HG03097 (cell line): ENCODE data around the gene TNFRSF6B.

Experiments used
- ATAC-seq: cut with Tn5 transposase; IDR thresholded peaks from one replicate; pipeline ENCODE4 v1.9.1; 2021; ENCODE audit not compliant: unreplicated experiment, low FRiP score

The TNFRSF6B gene

DNA sequence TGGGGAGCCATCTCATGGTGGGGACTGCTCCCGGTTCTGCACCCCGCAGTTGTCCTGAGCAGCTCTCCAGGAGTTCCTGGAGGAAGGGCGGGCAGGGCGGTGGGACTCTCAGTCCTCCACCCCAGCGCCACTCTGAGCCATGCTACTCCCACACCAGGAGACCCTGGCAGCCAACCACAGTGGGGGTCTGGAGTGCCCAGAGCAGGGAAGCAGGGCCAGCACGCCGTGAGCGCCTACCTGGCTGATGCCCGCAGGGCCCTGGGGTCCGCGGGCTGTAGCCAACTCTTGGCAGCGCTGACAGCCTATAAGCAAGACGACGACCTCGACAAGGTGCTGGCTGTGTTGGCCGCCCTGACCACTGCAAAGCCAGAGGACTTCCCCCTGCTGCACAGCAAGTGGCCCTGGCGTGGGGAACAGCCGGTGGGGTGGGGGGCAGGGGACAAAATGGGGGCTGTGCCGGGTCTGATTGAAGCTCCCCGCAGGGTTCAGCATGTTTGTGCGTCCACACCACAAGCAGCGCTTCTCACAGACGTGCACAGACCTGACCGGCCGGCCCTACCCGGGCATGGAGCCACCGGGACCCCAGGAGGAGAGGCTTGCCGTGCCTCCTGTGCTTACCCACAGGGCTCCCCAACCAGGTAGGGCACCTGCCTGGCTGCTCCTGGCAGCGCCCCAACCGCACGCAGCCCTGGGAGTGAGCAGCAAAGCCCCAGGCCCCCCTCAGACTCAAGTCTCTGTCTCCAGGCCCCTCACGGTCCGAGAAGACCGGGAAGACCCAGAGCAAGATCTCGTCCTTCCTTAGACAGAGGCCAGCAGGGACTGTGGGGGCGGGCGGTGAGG, 1.6 kb upstream of the TNFRSF6B start:
- ATAC-seq: no peak

DNA sequence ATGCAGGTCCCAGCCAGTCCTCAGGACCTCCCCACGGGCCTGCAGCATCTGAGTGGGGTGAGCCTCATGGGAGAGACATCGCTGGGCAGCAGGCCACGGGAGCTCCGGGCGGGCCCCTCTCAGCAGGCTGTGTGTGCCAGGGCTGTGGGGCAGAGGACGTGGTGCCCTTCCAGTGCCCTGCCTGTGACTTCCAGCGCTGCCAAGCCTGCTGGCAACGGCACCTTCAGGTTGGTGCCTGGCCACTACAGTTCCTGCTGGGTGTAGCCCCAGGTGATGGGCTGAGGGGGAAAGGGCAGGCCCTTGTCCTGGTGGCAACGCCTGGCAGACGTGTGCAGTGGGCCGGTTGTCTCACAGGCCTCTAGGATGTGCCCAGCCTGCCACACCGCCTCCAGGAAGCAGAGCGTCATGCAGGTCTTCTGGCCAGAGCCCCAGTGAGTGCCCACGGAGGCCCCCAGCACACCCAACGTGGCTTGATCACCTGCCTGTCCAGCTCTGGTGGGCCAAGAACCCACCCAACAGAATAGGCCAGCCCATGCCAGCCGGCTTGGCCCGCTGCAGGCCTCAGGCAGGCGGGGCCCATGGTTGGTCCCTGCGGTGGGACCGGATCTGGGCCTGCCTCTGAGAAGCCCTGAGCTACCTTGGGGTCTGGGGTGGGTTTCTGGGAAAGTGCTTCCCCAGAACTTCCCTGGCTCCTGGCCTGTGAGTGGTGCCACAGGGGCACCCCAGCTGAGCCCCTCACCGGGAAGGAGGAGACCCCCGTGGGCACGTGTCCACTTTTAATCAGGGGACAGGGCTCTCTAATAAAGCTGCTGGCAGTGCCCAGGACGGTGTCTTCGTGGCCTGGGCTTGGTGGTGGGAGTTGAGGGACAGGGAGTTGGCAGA, 787 bp upstream of the TNFRSF6B start:
- no peak for ATAC-seq

DNA sequence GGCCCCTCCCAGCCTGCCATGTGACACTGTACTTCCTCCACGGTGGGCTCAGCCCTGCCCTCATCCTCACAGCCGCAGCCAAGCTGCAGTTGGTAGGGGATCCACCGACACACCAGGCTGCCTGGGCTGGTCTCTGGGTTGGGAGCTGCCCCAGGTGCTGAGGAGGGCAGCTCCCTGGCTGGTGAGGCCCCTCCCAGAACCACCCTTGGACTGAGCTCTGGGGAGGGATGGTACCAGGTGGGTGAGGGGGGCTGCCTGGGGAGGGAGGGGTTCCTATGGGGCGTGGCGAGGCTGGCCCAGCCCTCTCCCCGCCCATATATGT, 185 bp upstream of the TNFRSF6B start:
- no peak for ATAC-seq

DNA sequence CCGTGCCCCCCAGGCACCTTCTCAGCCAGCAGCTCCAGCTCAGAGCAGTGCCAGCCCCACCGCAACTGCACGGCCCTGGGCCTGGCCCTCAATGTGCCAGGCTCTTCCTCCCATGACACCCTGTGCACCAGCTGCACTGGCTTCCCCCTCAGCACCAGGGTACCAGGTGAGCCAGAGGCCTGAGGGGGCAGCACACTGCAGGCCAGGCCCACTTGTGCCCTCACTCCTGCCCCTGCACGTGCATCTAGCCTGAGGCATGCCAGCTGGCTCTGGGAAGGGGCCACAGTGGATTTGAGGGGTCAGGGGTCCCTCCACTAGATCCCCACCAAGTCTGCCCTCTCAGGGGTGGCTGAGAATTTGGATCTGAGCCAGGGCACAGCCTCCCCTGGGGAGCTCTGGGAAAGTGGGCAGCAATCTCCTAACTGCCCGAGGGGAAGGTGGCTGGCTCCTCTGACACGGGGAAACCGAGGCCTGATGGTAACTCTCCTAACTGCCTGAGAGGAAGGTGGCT, 960 bp downstream of the TNFRSF6B start:
- ATAC-seq: no peak

DNA sequence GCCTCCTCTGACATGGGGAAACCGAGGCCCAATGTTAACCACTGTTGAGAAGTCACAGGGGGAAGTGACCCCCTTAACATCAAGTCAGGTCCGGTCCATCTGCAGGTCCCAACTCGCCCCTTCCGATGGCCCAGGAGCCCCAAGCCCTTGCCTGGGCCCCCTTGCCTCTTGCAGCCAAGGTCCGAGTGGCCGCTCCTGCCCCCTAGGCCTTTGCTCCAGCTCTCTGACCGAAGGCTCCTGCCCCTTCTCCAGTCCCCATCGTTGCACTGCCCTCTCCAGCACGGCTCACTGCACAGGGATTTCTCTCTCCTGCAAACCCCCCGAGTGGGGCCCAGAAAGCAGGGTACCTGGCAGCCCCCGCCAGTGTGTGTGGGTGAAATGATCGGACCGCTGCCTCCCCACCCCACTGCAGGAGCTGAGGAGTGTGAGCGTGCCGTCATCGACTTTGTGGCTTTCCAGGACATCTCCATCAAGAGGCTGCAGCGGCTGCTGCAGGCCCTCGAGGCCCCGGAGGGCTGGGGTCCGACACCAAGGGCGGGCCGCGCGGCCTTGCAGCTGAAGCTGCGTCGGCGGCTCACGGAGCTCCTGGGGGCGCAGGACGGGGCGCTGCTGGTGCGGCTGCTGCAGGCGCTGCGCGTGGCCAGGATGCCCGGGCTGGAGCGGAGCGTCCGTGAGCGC, 1.6 kb downstream of the TNFRSF6B start:
- no peak for ATAC-seq

DNA sequence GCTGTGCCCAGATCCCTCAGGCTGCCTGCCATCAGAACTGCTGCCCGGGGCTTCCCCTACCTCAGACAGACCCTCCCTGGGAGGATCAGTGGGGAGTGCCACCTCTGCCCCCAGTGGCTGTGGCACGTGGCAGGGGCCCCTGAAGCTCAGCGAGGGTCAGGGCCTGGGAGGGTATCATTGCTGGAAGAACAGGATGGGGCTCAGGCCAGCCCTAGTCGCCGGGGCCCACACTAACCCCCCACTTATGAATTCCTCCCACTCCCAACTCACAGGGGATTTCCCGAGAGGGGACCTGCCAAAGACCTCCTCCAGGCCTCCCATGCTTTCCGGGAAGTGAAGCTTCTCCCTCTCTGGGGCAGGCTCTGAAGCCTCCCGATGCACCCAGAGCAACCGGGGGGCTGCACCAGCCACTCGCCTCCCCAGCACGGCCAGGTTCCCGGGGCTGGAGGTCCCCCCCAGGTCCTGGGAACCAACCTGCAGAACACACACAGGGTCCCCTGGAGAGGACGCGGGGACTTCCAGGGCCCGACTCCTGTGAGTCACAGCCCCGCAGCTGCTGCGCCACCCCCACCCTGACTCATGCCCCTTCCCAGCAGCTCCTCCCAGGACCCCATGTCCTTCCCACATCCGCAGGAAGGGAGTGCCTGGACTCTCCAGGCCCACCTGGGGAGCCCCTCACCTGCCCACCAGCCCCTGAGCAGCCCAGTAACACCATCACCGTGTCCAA, 2.5 kb downstream of the TNFRSF6B start:
- no peak for ATAC-seq

DNA sequence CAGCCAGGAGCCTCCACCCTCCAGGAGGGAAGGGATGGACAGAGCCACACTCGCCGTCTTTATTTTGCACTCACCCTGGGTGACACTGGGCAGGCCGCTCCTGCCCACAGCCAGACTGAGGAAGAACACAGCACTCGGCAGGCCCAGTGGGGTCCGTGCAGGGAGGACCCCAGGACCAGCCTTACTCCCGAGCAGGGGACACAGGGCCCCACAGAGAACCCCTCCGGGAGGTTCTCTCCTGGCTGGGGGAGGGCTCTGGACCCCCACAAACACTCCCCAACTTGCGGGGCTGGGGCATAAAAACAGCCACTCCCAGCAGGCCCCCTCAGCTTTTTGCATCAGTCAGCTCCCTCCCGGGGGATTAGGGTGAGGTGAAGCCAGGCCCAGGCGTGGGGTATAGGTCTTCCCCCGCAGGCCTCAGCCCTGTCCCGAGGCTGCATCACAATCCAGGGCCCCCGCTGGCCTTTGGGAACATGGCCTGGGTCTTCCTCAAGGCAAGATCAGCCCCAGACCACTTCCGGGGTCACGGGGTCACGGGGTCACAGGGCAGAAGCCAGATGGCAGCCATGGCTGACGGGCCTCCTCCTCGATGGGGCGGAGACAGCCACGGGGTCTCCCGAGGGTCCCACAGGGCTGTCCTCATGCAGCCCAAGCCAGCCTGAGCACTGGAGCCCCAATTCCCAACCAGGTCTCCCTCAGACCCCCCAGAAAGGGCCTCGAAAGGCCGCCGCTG, 3.2 kb downstream of the TNFRSF6B start:
- no peak for ATAC-seq

DNA sequence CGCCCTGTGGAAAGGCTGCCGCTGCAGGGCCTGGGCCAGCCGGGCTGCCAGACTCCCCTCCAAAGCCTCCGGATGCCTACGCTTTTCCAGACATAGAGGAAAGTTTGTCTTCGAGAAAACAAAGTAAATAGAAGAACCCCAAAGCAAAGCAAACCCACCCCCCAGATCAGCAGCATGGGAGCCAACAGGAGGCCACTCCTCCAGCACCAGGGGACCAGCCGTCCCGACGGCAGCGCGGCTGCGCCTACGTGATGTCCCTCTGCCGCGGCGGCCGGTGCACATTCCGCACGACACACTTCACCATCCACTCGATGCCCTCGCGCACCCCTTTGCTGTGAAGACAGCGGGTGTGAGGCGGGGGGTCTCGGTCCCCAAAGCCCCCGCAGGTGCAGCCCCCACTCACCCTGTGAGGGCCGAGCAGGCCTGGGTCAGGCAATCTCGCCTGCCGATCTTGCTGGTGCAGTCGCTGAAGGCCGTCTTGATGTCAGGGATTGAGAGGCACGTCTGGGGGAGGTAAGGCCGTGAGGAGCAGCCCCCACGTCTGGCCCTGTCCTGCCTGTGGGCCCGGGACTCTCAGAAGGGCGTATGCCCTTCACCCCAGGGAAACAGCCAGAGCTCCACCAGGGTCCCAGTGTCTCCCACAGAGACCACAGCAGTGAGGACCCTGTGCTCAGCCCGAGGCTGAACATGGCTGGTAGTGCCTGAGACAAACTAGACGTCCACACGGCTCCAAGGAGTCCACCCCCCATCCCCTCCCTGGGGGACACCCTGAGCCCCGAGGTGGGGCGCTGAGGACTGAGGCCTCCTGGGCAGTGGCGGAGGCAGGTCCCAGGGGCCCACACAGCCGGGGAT, 4.0 kb downstream of the TNFRSF6B start:
- ATAC-seq: no peak

DNA sequence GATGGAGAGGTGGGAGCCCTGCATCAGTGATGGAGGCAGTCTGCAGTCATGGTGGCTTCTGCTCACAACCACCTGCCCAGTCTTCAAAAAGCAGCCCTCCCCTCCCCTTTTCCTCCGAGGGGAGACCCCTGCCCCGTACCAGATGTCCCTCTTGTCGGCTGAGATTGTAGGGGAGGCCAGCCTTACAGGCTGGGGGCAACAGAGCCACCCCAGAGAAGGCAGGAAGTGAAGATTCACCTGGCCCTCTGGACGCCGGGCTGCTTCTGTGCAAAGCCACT, 4.5 kb downstream of the TNFRSF6B start:
- no peak for ATAC-seq

DNA sequence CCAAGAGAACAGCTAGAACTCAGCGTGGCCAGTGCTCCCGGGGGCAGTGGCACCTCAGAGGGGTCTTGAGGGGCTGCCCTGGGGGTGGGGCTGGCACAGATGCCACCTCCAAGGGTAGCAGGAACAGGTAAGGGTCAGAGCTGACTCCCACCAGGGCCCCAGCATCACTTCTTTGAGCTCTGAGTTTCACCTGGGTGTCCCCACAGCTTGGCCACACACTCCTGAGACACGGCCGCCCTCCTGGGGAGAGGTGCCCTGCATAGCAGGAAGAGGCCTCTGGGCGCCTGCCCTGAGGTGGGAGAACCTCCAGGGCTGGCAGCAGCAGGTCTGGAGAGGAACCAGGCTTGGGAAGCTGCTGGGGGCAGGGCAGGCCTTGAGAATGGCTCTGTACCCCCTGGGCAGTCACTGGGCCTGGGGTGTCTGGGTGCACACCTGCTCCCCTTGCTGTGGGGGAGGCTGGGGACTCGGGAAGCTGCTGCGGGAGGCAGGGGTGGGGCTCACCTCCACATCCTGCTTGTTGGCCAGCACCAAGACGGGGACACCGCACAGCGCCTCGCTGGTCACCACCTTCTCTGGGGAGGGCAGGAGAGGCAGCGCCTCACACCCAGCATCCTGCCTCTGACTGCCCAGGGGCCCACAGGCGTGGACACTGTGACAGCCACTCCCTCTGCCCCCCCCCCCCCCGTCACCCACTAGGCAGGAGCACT, 5.0 kb downstream of the TNFRSF6B start:
- ATAC-seq: no peak

DNA sequence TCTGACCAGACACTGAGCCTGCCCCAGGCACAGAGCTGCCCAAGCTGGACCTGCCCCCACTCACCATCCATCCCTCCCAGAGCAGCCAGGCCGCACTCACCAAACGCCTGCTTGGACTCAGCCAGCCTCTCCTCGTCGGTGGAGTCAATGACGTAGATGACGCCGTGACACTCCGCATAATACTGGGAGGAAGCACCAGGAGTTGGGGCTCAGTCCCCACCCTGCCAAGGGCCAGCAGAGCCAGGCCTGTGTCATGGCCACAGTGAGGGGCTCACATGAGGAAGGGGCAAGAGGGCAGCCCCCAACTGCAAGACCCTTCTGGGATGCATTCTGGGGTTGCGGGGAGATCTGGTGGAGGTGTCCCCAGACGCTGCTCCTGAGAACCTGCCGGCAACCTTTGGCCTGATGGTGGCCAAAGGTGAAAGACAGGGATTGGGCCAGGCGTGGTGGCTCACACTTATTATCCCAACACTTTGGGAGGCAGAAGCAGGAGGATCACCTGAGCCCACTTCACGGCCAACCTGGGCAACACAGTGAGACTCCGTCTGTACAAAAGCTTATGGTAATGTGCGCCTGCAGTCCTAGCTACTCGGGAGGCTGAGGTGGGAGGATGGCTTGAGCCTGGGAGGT, 5.7 kb downstream of the TNFRSF6B start:
- no peak for ATAC-seq

DNA sequence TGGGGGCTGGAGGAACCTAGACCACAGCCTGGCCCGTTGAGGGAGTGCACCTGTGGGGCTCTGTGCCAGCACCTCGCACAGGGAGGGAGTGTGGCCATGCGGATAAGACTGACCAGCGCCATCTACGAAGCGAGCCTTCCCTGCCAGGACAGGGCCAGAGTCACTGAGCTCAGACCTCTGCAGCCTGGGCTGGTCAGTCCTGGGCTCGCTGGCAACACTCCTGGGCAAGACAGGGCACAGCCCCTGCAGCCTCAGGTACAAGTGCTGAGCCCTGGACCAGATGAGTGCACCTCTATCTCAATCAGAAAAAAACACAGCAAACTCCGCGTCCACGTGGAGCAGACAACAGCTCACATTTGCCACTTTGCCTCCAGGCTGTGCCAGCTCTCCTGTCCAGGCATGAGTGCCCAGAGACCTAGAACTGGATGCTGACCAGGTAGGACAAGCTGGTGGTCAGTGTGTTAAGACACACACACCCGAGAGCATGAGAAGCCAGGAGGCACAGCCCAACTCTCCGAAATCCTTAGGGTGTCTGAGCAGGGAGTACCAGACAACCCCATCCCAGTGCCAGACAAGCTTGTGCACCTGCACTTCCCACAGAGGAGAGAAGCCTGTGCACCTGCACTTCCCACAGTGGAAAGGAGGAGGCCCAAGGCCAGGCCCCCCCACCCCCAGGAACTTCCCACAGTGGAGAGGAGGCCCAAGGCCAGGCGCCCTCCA, 6.5 kb downstream of the TNFRSF6B start:
- no peak for ATAC-seq

DNA sequence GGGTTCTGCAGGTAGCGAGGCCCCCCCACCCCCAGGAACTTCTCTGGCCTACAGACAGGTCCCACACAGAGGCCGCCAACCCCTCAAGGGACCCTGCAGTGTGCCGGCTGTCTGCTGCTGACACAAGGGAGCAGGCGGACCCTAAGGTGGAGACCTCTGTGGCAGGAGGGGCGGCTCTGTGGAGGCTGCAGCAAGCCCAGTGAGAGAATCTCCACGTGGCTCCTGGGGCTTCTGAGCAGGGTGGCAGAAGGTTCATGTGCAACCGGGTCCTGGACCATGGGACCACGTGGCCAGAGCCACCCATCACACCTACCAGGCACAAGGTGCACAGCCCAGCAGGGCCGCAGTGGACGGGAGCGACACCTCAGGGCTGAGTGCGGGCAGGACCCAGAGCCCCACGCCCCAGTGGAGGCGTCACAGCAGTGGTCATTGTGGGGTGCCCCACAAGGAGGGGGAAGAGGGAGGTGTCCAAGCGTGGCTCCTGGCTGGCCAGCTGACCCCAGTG, 7.1 kb downstream of the TNFRSF6B start:
- ATAC-seq: no peak

DNA sequence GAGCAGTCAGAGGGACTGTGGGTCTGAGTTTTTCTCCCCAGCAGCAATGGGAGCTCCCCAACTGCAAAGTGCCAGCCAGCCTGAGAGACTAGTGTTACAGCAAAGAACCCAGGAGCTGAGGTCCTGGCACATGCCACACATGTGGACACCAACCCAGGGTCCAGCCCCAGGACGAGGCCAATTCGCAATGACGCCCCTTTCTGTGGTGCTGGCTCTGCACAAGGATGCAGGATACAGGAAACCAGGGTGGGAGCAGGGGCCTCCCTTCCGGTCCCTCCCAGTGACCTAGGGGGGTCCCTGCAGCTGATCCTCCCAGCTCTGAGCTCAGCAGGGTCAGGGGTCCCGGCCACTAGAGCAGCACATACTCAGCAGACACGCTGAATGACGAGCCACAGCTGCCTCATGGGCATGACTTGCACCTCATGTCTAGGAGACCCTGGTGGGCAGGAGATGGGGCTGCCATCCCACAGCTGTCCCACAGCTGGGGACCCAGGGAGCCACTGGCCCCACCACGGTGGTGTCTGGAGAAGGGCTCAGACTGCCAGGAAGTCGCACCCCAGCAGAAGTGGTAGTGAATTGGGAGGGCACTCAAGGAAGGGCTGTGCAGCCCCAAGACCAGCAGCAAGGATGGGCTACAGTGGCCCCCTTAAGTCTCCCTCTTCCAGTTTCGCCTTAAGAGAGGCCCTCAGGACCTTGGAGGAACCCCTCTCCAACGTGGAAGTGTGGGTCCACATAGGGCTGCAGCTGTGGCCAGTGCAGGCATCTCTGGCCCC, 7.7 kb downstream of the TNFRSF6B start:
- ATAC-seq: no peak

DNA sequence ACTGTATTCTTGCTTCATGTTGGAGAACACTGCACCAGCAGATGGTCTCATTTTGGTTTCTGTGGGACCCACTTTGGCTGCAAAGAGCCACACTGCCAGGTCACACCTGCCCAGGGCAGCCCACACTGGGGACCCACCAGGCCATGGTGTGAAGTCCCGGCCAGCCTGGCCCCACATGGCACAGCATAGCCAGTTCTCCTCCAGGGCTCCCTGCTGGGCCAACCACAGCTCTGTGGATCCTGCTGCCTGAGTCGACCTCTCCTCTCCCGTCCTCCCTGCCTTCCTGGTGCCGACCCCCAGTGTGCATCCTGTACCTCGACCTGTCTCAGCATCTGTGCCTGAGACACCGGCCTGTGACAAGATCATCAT, 8.3 kb downstream of the TNFRSF6B start:
- ATAC-seq: no peak

DNA sequence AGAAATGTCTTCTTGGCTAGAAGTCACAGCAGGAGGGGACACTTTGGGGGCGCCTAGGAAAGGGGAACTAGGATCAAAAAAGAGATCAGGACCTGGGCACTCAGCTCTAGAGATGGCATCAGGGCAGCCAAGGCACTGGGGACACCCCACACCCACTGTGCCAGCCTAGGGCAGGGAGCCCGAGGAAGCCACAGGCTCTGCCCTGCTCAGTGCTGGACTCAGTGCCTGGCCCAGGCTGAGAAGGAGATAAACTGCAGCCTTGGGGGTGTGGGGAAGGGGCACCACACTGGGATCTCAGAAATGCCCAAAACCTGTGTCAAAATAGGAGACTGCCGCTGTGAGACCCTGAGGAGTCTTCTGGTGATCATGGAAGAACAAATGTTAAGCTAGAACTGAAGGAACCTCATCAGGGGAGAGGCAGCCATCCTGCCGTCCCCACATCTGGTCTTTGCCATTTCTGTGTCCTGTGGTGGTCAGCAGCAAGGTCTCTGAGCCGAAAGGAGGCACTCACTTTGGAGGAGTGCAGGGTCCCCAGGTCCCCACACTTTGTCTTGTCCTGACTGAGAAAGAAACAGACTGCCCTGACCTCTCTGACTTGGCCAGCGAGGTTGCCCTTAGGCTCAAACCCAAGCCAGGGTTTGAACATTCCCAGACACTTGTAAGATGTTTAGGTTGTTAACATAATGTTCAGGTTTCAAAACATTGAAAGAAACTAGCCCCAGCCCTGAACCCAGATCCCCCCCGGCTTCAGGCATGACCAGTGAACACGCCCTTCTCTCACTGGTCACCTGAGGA, 9.0 kb downstream of the TNFRSF6B start:
- no peak for ATAC-seq
